ENCODE measurements around the gene GRK3.

GRCh38 chr22:25659413-25659812 lies 94.9 kb downstream of the GRK3 start:
- no peak for TF ChIP-seq CTCF (IDR thresholded peaks at IDR 0.05)
- TF ChIP-seq POLR2A (IDR thresholded peaks at IDR 0.05) = no peak

Measured in Peyer's patch (tissue), 4 donors.